GM18517 (cell line): ENCODE measurements around the gene DYNC2I2.
"Not testable (repeated sequence)": the region's sequence is repeated elsewhere in the genome, so short reads cannot be mapped to it uniquely, and the experiment has no call there.

Source experiments
- ATAC-seq: cut with Tn5 transposase; IDR thresholded peaks from one replicate; pipeline ENCODE4 v1.9.1; 2021; ENCODE audit warnings: mild to moderate bottlenecking, moderate library complexity; ENCODE audit not compliant: unreplicated experiment

Gene DYNC2I2

DNA sequence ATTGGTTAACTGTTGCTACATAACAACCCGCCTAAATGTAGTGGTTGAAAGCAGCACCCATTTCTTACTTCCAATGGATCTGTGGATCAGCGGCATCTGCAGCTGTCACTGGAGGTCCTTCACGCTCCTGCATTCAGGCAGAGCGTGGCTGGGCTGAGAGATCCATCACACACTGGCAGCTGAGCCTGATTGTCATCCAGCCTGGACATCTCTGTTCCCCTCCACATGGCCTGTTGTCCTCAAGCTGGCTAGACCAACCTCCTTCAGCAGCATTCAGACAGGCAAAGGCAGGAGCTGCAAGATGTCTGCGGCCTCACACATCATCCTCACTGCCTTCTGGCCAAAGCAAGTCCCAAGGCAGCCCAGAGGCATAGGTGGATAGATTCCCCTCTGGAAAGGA, 36.9 kb downstream of the DYNC2I2 start:
- ATAC-seq = no peak

DNA sequence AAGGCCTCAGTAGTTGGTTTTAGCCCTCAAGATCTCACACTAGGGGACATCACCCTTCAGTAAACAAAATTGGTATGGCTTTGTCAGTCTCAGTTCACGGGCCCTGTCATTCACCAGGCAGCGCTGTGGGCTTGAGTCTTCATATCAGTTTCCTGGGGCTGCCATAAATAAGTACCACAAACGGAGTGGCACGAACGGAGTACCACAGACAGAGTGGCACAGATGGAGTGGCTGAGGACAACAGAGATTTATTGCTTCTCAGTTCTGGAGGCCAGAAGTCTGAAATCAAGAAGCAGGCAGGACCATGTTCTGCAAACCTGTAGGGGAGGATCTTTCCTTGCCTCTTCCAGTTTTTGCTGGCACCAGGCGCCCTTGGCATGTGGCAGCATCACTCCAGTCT, 37.5 kb downstream of the DYNC2I2 start:
- no peak for ATAC-seq

DNA sequence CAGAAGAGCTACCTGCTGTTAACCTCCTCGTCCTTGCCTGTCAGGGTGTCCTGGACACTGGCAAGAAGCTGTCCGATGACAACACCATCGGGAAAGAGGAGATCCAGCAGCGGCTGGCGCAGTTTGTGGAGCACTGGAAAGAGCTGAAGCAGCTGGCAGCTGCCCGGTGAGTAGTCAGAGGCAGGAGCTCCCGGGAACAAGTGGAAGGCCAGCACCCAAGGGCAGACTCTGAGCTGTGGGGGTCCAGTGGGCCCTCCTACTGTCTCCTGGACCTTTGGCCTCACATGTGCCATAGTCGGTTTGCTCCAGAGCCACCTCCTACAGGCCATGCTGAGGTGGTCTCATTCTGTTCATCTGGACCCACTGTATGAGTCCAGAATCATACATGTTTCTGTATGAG, 38.7 kb downstream of the DYNC2I2 start:
- no peak for ATAC-seq

DNA sequence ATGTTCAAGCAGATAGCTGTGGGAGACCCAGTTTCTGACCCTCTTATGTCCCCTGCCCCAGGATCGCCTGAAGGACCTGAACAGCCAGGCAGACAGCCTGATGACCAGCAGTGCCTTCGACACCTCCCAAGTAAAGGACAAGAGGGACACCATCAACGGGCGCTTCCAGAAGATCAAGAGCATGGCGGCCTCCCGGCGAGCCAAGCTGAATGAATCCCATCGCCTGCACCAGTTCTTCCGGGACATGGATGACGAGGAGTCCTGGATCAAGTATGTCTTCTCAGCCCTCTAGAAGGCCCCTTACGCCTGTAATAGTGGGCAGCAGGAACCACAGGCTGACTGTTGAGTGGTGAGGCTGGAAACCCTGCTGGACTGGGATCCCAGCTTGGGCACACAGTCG, 41.1 kb downstream of the DYNC2I2 start:
- no peak for ATAC-seq

DNA sequence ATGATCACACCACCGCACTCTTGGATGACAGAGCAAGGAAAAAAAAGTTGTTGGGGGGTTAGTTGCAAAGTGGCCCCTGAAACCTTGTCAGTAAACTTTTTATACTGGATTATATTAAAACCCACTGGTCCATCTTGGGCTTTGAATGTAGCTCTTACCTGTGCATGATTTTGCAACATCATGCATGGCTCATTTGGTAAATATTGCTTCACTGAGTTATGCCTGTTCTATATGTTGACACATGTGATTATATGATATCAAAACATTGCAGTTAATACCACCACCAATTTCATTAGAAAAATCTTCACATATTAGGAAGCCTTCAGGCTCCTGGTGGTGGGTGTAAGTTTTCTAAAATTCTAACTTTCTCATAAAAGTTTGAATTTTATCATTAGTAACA, 41.9 kb downstream of the DYNC2I2 start:
- no peak for ATAC-seq

DNA sequence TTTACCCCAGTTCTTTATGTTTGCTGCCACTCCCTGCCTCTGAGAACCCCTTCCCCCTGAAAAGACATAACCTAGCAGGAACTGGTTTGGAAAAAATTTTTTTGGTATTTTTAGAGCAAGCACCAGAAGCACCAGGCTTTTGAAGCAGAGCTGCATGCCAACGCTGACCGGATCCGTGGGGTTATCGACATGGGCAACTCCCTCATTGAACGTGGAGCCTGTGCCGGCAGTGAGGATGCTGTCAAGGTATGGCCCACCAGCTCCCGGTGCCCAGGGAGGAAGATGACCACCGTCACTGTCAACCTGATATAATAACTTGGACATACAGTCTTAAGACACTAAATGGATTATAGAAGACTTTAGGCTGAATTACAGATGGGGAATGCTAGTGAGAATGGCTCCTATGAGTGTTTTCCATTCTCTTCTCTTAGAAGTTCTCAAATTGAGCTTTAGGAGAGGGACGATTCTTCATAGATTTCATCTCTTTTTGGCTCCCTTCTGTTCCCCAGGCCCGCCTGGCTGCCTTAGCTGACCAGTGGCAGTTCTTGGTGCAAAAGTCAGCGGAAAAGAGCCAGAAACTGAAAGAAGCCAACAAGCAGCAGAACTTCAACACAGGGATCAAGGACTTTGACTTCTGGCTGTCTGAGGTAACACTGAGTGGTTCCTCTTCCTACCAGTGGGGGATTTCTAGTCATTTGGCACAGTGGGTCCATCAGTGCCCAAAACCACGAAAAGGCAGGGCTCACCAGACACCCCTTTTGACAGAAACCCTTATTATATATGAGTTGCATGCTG, 44.9 kb downstream of the DYNC2I2 start:
- no peak for ATAC-seq

DNA sequence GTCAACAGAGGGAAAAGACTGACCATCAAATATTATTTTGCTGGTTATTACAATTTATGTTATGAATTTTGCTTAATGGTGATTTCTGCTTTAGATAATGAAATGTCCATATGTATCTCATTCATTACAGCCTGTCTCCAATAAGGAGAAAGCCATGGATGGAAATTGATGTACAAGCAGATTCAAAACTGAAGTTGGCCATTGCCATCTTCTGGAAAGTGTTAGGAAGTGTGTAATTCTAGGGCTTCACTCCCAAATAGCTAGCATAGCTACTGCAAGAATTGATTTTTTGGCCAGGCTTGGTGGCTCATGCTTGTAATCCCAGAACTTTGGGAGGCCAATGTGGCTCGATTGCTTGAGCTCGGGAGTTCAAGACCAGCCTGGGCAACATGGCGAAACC, 45.8 kb downstream of the DYNC2I2 start:
- no peak for ATAC-seq

DNA sequence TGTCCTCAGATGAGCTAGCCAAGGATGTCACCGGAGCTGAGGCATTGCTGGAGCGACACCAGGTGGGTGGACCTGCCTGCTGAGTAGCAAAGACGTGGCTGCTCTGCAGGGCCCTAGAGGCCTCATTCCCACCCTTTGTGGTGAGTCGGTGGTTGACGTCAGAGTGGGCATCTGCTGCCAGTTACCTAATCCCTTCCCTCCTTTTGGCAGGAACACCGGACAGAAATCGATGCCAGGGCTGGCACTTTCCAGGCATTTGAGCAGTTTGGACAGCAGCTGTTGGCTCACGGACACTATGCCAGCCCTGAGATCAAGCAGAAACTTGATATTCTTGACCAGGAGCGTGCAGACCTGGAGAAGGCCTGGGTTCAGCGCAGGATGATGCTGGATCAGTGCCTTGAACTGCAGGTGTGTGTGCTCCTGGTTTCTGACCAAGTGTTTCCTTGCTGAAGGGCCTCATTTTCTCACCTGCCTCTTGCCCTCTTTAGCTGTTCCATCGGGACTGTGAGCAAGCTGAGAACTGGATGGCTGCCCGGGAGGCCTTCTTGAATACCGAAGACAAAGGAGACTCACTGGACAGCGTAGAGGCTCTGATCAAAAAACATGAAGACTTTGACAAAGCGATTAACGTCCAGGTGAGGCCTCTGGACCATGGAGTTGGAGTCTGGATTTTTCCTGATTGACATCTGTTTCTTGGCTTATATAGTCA, 48.9 kb downstream of the DYNC2I2 start:
- no peak for ATAC-seq

DNA sequence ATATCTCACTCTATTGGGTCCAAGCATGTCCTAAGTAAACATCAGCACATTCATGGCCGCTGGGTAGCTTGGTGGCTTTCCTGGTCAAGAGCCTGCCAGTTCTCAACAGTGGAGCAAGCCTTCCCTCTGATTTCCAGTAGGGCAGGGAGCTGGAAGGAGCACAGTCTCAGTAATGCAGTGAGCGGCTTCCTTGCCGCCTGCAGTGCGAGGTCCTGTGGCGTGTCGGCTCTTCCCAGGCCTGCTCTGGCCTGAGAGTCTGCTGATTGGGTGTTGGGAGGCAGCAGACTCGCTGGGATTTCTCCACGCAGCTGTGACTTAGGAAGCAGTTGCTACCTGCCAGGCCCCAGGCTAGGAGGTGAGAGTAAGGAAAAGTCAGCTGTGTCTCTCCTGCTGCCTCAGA, 53.0 kb downstream of the DYNC2I2 start:
- no peak for ATAC-seq

DNA sequence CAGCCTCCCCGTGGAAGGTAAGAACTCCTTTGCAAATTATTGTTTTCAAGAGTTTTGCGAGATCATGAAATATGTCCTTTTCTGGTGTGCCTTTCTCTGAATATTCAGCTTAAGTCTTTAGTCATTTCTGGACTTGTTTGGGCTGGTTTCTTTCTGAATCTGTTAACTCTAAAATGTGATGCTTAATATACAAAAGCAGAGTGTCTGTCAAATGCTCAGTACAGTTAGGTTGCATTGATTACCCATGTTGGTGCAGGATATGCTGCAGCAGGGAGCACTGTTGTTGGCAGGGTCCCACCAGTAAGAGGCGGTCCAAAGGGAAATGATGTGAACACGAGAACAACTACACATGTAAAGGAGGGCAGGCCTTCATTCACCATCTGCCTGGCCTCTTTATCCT, 56.5 kb downstream of the DYNC2I2 start:
- ATAC-seq = no peak

DNA sequence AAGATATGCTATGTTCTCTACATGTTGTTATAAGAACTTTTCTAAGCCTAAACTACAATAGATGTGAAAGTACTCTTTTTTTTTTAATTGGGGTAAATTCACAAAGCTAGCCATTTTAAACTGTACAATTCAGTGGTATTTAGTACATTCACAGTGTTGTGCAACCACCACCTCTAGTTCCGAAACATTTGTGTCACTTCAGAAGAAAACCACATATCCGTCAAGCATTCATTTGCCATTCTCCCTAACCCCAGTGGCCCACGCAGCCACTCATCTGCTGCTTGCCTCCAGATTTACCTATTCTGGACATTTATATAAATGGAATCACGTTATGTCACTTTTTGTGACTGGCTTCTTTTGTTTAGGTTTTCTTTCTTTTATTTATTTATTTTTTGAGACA, 61.2 kb downstream of the DYNC2I2 start:
- ATAC-seq = no peak

DNA sequence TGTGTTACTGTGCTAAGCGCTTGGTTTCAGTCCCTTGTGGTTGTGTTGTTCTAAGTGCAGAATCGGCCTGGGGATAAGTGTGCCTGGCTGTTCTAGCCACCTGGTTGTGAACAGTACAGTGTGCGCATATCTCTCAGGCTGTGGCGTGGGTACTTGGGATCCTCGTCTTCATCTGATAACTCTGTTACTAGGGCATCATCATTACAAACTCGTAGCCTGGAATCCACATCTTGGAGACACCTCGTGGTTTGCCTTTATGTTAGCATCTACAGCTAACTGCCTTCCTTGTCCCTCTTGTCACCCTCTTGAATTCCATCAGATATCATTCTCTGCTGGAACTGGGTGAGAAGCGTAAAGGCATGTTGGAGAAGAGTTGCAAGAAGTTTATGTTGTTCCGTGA, 62.8 kb downstream of the DYNC2I2 start:
- no peak for ATAC-seq

DNA sequence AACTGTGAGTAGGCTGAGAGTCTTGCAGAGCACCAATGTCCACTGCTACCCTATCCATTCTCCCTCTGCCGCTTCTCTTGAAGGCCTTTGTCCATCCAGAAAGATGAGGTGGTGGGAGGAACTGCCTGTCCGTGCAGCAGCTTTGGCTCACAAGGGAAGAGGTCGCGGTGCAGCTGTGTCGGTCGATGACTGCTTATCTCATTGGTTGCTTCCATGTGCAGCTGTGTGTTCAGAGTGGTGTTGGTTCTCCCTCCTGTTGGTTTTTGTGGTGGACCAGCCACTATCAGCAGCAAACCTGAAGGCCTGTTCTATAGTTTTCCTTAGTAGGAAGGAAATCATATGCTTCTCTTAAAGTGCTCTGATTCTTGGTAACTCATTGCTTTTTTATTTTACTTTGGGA, 63.6 kb downstream of the DYNC2I2 start:
- no peak for ATAC-seq

DNA sequence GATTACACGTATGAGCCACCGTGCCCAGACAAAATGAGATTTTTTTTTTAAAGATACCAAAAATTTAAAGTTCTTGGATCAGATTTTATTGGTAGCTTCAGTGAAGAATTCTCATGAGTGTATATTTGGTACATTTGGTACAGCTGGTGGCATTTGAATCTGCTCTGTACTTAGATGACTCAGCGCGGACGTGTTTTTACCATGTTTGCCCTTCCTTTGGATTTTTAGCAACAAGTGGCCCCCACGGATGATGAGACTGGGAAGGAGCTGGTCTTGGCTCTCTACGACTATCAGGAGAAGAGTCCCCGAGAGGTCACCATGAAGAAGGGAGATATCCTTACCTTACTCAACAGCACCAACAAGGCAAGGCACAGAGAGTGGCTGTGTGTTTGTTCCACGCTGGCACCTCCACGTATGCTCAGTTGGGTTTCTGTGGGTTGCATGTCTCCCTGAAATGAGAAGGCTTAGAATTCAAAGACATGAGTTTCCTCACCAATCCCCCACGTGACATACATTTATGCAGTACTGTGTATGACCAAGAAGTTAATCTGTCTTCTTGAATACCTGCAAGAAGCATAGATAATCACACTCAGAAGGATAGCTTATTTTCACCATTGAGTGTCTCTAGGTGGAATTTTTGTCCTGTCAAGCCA, 67.9 kb downstream of the DYNC2I2 start:
- no peak for ATAC-seq

DNA sequence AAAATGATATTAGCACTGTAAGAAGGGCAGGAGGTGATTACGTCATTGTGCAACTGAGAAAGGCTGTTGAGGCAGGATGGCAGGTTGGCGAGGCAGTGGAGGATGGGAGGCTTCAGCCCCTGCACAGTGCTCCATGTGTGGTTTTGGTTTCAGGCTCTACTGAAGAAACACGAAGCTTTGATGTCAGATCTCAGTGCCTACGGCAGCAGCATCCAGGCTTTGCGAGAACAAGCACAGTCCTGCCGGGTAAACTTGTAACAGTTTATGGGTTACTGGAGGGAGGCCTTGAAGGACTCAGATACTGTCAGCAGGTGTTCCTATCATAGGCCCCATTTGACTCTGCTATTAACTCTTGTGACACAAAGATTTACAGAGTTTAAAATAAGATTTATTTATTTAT, 69.2 kb downstream of the DYNC2I2 start:
- ATAC-seq = no peak

DNA sequence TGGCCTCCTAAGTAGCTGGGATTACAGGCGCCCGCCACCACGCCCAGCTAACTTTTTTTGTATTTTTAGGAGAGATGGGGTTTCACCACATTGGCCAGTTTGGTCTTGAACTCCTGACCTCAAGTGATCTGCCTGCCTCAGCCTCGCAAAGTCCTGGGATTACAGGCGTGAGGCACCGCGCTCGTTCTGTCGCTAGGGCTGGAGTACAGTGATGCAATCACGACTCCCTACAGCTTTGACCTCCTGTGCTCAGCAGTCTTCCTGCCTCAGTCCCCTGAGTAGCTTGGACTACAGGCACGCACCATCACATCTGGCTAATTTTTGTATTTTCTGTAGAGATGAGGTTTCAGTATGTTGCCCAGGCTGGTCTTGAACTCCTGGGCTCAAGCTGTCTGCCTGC, 69.7 kb downstream of the DYNC2I2 start:
- not testable (repeated sequence) for ATAC-seq

DNA sequence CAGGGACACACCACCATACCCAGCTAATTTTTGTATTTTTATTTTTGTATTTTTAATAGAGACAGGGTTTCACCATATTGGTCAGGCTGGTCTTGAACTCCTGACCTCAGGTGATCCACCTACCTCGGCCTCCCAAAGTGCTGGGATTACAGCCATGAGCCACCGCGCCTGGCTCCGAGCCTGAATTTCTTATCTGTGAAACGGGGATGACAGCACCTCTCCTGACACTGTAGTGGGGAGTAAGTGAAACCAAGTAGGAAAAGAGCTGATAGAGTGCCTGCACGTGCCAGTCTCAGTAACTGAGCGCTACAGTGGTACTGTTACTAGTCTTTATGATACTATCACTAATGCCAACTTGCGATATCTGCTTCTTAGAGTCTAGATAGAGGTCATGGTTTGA, 71.5 kb downstream of the DYNC2I2 start:
- not testable (repeated sequence) for ATAC-seq
